ENCODE results near the gene DRG1. TPM values are rescaled to one million over a fixed set of nuclear protein-coding genes. Genes with fewer than 3 reads are reported as not detected.

Gene DRG1
- total and polyA plus RNA-seq, 2 experiments from 2014 or later = 63.9 to 87.6 TPM

DNA sequence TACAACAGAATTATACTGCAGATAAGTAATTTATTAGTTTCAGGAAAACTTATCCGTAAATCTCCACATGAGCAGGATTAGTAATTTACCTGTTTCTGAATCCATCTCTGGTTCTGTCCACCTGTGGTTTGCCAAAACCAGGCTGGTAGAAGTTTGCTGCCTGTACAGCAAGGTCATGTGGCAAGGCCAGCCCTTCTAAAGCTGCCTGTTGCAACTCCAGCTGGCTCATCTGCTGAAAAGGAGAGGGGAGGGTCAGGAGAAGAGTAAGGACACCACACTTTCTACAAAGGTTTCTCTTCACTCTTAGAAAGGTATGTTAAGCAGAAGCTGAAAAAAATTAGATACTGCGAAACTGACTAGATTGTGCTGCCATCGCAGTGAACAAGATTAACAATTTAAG is 47.9 kb downstream of the DRG1 start (continued):
- TF ChIP-seq POLR2AphosphoS5 (IDR thresholded peaks at IDR 0.05; ENCODE audit: low read depth) (no peak), NANOG (IDR thresholded peaks at IDR 0.05; ENCODE audit: borderline replicate concordance) (no peak), ZNF331 (CRISPR knock-in tag; IDR thresholded peaks at IDR 0.05; ENCODE audit: low read depth) (no peak), EZH2phosphoT487 (IDR thresholded peaks at IDR 0.05; ENCODE audit: unreplicated experiment) (no peak)
- TF ChIP-seq, protein P1, sequence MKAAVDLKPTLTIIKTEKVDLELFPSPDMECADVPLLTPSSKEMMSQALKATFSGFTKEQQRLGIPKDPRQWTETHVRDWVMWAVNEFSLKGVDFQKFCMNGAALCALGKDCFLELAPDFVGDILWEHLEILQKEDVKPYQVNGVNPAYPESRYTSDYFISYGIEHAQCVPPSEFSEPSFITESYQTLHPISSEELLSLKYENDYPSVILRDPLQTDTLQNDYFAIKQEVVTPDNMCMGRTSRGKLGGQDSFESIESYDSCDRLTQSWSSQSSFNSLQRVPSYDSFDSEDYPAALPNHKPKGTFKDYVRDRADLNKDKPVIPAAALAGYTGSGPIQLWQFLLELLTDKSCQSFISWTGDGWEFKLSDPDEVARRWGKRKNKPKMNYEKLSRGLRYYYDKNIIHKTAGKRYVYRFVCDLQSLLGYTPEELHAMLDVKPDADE (IDR thresholded peaks at IDR 0.05) = no peak

DNA sequence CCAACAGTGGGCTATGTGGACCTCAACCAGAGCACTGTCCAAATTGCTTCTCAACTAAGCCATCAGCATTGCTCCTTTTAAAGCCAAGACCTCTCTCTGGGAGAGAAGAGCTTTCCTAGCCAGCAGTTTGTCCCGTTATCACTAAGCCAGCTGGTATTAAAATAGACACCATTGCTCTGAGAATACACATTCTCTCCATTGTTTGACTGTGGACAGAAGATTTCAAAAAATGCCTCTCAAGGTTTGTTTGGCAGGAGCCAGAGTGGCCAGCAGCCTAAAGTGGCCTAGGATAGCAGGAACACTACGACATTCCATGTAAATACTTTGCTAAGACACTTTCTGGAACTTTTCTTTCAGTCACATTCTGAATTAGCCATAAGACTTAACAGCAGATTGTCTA is 49.0 kb downstream of the DRG1 start:
- Histone ChIP-seq H3K9me2 (ENCODE audit: insufficient read depth) (no peaks in the 10 kb centered on the region), H3K4me1 (ENCODE audit: insufficient read depth) (no peaks in the 10 kb centered on the region), H4K20me1 (replicated peaks; ENCODE audit: insufficient read depth) (0 out of 2 replicates have a peak, but pooled peaks cover 7% of the 10 kb centered on the region), H3K4me2 (no peak overlapping the region), H2AFZ (no peak overlapping the region), H3K27ac (ENCODE audit: low read depth) (no peak overlapping the region), H3K4me3 (no peak overlapping the region), H3K79me2 (replicated peaks; ENCODE audit: insufficient read depth) (no peaks in the 10 kb centered on the region), H3K36me3 (ENCODE audit: insufficient read depth) (no peaks in the 10 kb centered on the region), H3F3A (replicated peaks; ENCODE audit: low read depth) (peaks cover 3% of the 10 kb centered on the region; the same call in 1 of the 2 replicates), H3K27me3 (ENCODE audit: insufficient read depth) (no peaks in the 10 kb centered on the region)
- ATAC-seq (no peak), DNase-seq (ENCODE audit: low spot score) (no peak)
- H3K27me3 Mint-ChIP-seq (ENCODE audit: insufficient read depth, low read depth, poor library complexity) = no peaks in the 10 kb centered on the region
- H3K27ac Mint-ChIP-seq = no peak overlapping the region
- H3K4me3 Mint-ChIP-seq = no peak overlapping the region
- peaks cover 15% of the 10 kb centered on the region for H3K36me3 Mint-ChIP-seq (ENCODE audit: low read depth)
- H3K9me3 Mint-ChIP-seq = no peaks in the 10 kb centered on the region
- H3K4me1 Mint-ChIP-seq = no peaks in the 10 kb centered on the region
- TF ChIP-seq, protein P2, sequence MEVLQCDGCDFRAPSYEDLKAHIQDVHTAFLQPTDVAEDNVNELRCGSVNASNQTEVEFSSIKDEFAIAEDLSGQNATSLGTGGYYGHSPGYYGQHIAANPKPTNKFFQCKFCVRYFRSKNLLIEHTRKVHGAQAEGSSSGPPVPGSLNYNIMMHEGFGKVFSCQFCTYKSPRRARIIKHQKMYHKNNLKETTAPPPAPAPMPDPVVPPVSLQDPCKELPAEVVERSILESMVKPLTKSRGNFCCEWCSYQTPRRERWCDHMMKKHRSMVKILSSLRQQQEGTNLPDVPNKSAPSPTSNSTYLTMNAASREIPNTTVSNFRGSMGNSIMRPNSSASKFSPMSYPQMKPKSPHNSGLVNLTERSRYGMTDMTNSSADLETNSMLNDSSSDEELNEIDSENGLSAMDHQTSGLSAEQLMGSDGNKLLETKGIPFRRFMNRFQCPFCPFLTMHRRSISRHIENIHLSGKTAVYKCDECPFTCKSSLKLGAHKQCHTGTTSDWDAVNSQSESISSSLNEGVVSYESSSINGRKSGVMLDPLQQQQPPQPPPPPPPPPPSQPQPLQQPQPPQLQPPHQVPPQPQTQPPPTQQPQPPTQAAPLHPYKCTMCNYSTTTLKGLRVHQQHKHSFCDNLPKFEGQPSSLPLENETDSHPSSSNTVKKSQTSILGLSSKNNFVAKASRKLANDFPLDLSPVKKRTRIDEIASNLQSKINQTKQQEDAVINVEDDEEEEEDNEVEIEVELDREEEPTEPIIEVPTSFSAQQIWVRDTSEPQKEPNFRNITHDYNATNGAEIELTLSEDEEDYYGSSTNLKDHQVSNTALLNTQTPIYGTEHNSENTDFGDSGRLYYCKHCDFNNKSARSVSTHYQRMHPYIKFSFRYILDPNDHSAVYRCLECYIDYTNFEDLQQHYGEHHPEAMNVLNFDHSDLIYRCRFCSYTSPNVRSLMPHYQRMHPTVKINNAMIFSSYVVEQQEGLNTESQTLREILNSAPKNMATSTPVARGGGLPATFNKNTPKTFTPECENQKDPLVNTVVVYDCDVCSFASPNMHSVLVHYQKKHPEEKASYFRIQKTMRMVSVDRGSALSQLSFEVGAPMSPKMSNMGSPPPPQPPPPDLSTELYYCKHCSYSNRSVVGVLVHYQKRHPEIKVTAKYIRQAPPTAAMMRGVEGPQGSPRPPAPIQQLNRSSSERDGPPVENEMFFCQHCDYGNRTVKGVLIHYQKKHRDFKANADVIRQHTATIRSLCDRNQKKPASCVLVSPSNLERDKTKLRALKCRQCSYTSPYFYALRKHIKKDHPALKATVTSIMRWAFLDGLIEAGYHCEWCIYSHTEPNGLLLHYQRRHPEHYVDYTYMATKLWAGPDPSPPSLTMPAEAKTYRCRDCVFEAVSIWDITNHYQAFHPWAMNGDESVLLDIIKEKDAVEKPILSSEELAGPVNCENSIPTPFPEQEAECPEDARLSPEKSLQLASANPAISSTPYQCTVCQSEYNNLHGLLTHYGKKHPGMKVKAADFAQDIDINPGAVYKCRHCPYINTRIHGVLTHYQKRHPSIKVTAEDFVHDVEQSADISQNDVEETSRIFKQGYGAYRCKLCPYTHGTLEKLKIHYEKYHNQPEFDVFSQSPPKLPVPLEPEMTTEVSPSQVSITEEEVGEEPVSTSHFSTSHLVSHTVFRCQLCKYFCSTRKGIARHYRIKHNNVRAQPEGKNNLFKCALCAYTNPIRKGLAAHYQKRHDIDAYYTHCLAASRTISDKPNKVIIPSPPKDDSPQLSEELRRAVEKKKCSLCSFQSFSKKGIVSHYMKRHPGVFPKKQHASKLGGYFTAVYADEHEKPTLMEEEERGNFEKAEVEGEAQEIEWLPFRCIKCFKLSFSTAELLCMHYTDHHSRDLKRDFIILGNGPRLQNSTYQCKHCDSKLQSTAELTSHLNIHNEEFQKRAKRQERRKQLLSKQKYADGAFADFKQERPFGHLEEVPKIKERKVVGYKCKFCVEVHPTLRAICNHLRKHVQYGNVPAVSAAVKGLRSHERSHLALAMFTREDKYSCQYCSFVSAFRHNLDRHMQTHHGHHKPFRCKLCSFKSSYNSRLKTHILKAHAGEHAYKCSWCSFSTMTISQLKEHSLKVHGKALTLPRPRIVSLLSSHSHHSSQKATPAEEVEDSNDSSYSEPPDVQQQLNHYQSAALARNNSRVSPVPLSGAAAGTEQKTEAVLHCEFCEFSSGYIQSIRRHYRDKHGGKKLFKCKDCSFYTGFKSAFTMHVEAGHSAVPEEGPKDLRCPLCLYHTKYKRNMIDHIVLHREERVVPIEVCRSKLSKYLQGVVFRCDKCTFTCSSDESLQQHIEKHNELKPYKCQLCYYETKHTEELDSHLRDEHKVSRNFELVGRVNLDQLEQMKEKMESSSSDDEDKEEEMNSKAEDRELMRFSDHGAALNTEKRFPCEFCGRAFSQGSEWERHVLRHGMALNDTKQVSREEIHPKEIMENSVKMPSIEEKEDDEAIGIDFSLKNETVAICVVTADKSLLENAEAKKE (CRISPR knock-in tag; IDR thresholded peaks at IDR 0.05) = no peak
- TF ChIP-seq, protein P1 (IDR thresholded peaks at IDR 0.05) = no peak
- TF ChIP-seq POLR2AphosphoS5 (IDR thresholded peaks at IDR 0.05; ENCODE audit: low read depth) (no peak), EZH2 (IDR thresholded peaks at IDR 0.05; ENCODE audit: low read depth, unreplicated experiment) (no peak), CREB1 (CRISPR knock-in tag; IDR thresholded peaks at IDR 0.05; ENCODE audit: low read depth) (no peak), STAT1 (IDR thresholded peaks at IDR 0.05; ENCODE audit: unreplicated experiment) (no peak), ZNF114 (CRISPR knock-in tag; IDR thresholded peaks at IDR 0.05) (no peak), EZH2phosphoT487 (IDR thresholded peaks at IDR 0.05; ENCODE audit: unreplicated experiment) (no peak), ZNF331 (CRISPR knock-in tag; IDR thresholded peaks at IDR 0.05; ENCODE audit: low read depth) (no peak), JUNB (IDR thresholded peaks at IDR 0.05; ENCODE audit: unreplicated experiment) (no peak), NANOG (IDR thresholded peaks at IDR 0.05; ENCODE audit: borderline replicate concordance) (no peak)
- TF ChIP-seq, protein P3, sequence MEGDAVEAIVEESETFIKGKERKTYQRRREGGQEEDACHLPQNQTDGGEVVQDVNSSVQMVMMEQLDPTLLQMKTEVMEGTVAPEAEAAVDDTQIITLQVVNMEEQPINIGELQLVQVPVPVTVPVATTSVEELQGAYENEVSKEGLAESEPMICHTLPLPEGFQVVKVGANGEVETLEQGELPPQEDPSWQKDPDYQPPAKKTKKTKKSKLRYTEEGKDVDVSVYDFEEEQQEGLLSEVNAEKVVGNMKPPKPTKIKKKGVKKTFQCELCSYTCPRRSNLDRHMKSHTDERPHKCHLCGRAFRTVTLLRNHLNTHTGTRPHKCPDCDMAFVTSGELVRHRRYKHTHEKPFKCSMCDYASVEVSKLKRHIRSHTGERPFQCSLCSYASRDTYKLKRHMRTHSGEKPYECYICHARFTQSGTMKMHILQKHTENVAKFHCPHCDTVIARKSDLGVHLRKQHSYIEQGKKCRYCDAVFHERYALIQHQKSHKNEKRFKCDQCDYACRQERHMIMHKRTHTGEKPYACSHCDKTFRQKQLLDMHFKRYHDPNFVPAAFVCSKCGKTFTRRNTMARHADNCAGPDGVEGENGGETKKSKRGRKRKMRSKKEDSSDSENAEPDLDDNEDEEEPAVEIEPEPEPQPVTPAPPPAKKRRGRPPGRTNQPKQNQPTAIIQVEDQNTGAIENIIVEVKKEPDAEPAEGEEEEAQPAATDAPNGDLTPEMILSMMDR (conservative IDR thresholded peaks at IDR 0.05; ENCODE audit: low read depth in 2 of 2) = no peak

All from GM23338 (cell line).